ENCODE results near the gene POC1A. TPM values are rescaled to one million over a fixed set of nuclear protein-coding genes. Genes with fewer than 3 reads are reported as not detected.

POC1A gene
- total RNA-seq, 1 experiment from 2014 or later = 29.0 TPM

- H2BK12ac ChIP-seq (ENCODE audit: insufficient read length, low read depth, low read length) = no peak overlapping the region
- no peak for TF ChIP-seq CTCF (conservative IDR thresholded peaks at IDR 0.05)
- no peak overlapping the region for H2BK120ac ChIP-seq (ENCODE audit: low read depth, low read length, poor library complexity, severe bottlenecking)
- H3K56ac ChIP-seq (ENCODE audit: insufficient read length, low read depth, low read length) = no peak overlapping the region
- no peak overlapping the region for H2BK15ac ChIP-seq (ENCODE audit: low read depth, low read length)
- no CpG with 5 or more reads among the region's 7 CpGs for WGBS (ENCODE audit: extremely low coverage, insufficient read length, low lambda C conversion rate)
- H3K9me3 ChIP-seq (ENCODE audit: control insufficient read depth, low read depth, low read length) = no peaks in the 10 kb centered on the region
- H3K79me2 ChIP-seq (ENCODE audit: insufficient read depth, low read length) = no peaks in the 10 kb centered on the region
- no peak overlapping the region for H3K9ac ChIP-seq (ENCODE audit: extremely low read depth, insufficient read length, low read length)
- no peaks in the 10 kb centered on the region for H3K27me3 ChIP-seq (ENCODE audit: insufficient read depth, low read length)
- peaks cover 7 to 14% of the 10 kb centered on the region in 2 experiments for H3K4me1 Mint-ChIP-seq
- no peak overlapping the region for H3K27ac Mint-ChIP-seq
- no peak overlapping the region for H3K4me2 ChIP-seq (ENCODE audit: insufficient read depth, insufficient read length, low read length)
- no peak overlapping the region for H3K14ac ChIP-seq (ENCODE audit: insufficient read depth, low read length)
- no peaks in the 10 kb centered on the region for H3K9me3 Mint-ChIP-seq
- no peak overlapping the region for H3K4me3 Mint-ChIP-seq
- H3K18ac ChIP-seq (ENCODE audit: insufficient read length, low read depth, low read length) = no peak overlapping the region
- H3K79me1 ChIP-seq (ENCODE audit: insufficient read depth, low read depth, low read length, poor library complexity, severe bottlenecking) = no peaks in the 10 kb centered on the region
- peaks cover 10% of the 10 kb centered on the region for H3K27me3 Mint-ChIP-seq (ENCODE audit: low read depth)
- no peak overlapping the region for H3T11ph ChIP-seq (ENCODE audit: low read length)
- no peak overlapping the region for H3K23ac ChIP-seq (ENCODE audit: insufficient read length, low read depth, low read length)
- no peaks in the 10 kb centered on the region for H3K4me1 ChIP-seq (ENCODE audit: insufficient read depth, low read length)
- no peak overlapping the region for H2AK5ac ChIP-seq (ENCODE audit: insufficient read length, low read length)
- no peak overlapping the region for H2BK20ac ChIP-seq (ENCODE audit: low read depth, low read length, poor library complexity, severe bottlenecking)
- H4K8ac ChIP-seq (replicated peaks; ENCODE audit: insufficient read length, low read depth, low read length) = no peak overlapping the region
- no peak overlapping the region for H2AFZ ChIP-seq (ENCODE audit: low read length)
- H3K36me3 Mint-ChIP-seq (ENCODE audit: insufficient read depth in 1 of 3, low read depth in 3 of 3) = no peaks in the 10 kb centered on the region
- H2BK5ac ChIP-seq (ENCODE audit: insufficient read length, low read length) = no peak overlapping the region
- H3K27ac ChIP-seq (ENCODE audit: insufficient read length, low read depth, low read length) = no peak overlapping the region
- no peak overlapping the region for H4K91ac ChIP-seq (ENCODE audit: insufficient read length, low read depth, low read length)
- H3K4ac ChIP-seq (ENCODE audit: low read depth, low read length) = no peak overlapping the region
- no peak for DNase-seq
- H3K23me2 ChIP-seq (ENCODE audit: insufficient read length, low read depth, low read length, poor library complexity, severe bottlenecking) = no peaks in the 10 kb centered on the region
- H4K5ac ChIP-seq (ENCODE audit: insufficient read length, low read depth, low read length) = no peak overlapping the region
- no peaks in the 10 kb centered on the region for H4K20me1 ChIP-seq (ENCODE audit: control insufficient read depth, insufficient read depth, insufficient read length)
These were observed 29.7 kb upstream of the POC1A start for GRCh38 chr3:52183786-52184445.

Data from H9 (cell line).